DOHH2 (cell line): ENCODE measurements around the gene ANKRD33B.

ENCODE experiments used
- H3F3A ChIP-seq: fragments of 200-600 bp; sonication (generic), shearing (Covaris generic); 2 replicates; pipeline ENCODE4 v1.6.0; 2016; ENCODE audit warnings: antibody characterized with exemption, mild to moderate bottlenecking; ENCODE audit not compliant: control insufficient read depth, insufficient read depth
- H3K27ac ChIP-seq: fragments of 200-600 bp; sonication (generic); 2 replicates; pipeline ENCODE4 v1.5.1; 2014; ENCODE audit warnings: low read depth, mild to moderate bottlenecking, low read length, moderate library complexity
- H3K27me3 ChIP-seq: fragments of 200-600 bp; sonication (generic); 2 replicates; pipeline ENCODE4 v1.6.1; 2014; ENCODE audit warnings: mild to moderate bottlenecking, low read length, mixed read lengths; ENCODE audit not compliant: control insufficient read depth
- H3K36me3 ChIP-seq: fragments of 200-600 bp; sonication (generic); 2 replicates; pipeline ENCODE4 v1.6.1; 2014; ENCODE audit warnings: mild to moderate bottlenecking, low read length, moderate library complexity, mixed read lengths; ENCODE audit not compliant: control insufficient read depth
- H3K4me1 ChIP-seq: fragments of 200-600 bp; sonication (generic); 2 replicates; pipeline ENCODE4 v1.6.1; 2014; ENCODE audit warnings: mild to moderate bottlenecking, low read length, mixed read lengths; ENCODE audit not compliant: control insufficient read depth
- H3K4me2 ChIP-seq: fragments of 200-600 bp; sonication (generic); 2 replicates; pipeline ENCODE4 v1.6.0; 2014; ENCODE audit warnings: mild to moderate bottlenecking, low read length, moderate library complexity
- H3K4me3 ChIP-seq: fragments of 200-600 bp; sonication (generic); 2 replicates; pipeline ENCODE4 v1.5.1; 2014; ENCODE audit warnings: mild to moderate bottlenecking, low read length, mixed read lengths
- H3K79me2 ChIP-seq: fragments of 200-600 bp; sonication (generic); 2 replicates; pipeline ENCODE4 v1.6.1; 2014; ENCODE audit warnings: mild to moderate bottlenecking, low read length, mixed read lengths; ENCODE audit not compliant: control insufficient read depth
- H3K9me2 ChIP-seq: fragments of 200-600 bp; sonication (generic); replicated peaks from 2 replicates; pipeline ENCODE4 v1.6.1; 2014; ENCODE audit warnings: mild to moderate bottlenecking, low read length, mixed read lengths; ENCODE audit not compliant: control insufficient read depth
- H3K9me3 ChIP-seq: fragments of 200-600 bp; sonication (generic); 2 replicates; pipeline ENCODE4 v1.6.1; 2014; ENCODE audit warnings: antibody characterized with exemption, low read length, mixed read lengths; ENCODE audit not compliant: control insufficient read depth, insufficient read depth
- H4K20me1 ChIP-seq: fragments of 200-600 bp; sonication (generic); 2 replicates; pipeline ENCODE4 v1.6.0; 2014; ENCODE audit warnings: low read depth, mild to moderate bottlenecking, antibody characterized with exemption, low read length, moderate library complexity; ENCODE audit not compliant: control insufficient read depth, insufficient read depth
- CTCF ChIP-seq: fragments of 200-600 bp; sonication (generic); IDR thresholded peaks from one replicate; pipeline ENCODE4 v1.5.1; 2014; ENCODE audit warnings: antibody characterized with exemption, mild to moderate bottlenecking, low read depth, low read length; ENCODE audit not compliant: poor library complexity, severe bottlenecking
- EZH2phosphoT487 ChIP-seq: fragments of 200-600 bp; sonication (generic); IDR thresholded peaks from 2 replicates; pipeline ENCODE4 v1.6.1; 2017; ENCODE audit warnings: borderline replicate concordance, mild to moderate bottlenecking, antibody characterized with exemption, low read length, moderate library complexity, mixed read lengths

The ANKRD33B gene

GRCh38 chr5:10706326-10706725 is 142.5 kb downstream of the ANKRD33B start:
- Histone ChIP-seq H4K20me1 (no peaks in the 10 kb centered on the region), H3K4me2 (no peak overlapping the region), H3K4me1 (peaks cover 50% of the 10 kb centered on the region), H3K9me2 (no peaks in the 10 kb centered on the region), H3K36me3 (peaks cover 18% of the 10 kb centered on the region), H3K4me3 (no peak overlapping the region), H3F3A (no peaks in the 10 kb centered on the region; the same call in 1 of the 2 replicates), H3K79me2 (peaks cover 30% of the 10 kb centered on the region), H3K27me3 (no peaks in the 10 kb centered on the region), H3K27ac (no peak overlapping the region), H3K9me3 (no peaks in the 10 kb centered on the region)
- TF ChIP-seq CTCF (no peak), EZH2phosphoT487 (no peak)
